ENCODE measurements around the gene MAP4.

DNA sequence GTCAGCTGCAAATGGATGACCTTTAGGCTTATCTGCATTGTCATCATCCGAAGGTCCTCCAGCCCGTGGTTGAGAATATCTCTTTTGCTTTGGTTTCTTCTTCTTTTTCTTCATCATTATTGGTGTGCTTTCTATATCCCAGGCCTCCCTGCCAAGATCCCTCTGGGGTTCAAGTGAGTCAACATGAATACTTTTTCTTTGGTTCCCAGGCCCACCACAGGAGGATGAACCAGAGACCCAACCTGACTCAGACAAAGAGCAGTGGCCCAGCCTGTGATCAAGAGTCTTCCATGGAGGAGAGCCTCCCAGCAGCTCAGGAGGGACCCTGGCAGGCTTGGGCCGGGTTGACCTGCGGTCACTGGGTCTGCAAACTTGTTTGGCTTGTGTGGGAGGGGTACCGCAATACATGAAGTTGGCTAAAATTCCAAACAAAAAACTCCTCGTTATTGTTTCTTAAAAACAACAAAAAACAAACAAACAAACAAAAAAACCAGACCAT, 104.2 kb downstream of the MAP4 start:
- no peak for TF ChIP-seq POLR2A (IDR thresholded peaks at IDR 0.05)
- no peak for TF ChIP-seq CTCF (IDR thresholded peaks at IDR 0.05)

All from esophagus squamous epithelium (tissue), 4 donors.